Measurements from ENCODE around the gene LSM2.
A peak's percentile ranks its signal among the peaks of the same experiment; 100 is the strongest.
"Not testable (repeated sequence)": the region's sequence is repeated elsewhere in the genome, so short reads cannot be mapped to it uniquely, and the experiment has no call there.

The LSM2 gene

GRCh38 chr6:31831350-31832215 lies 24.8 kb upstream of the LSM2 start:
- TF ChIP-seq CTCF (conservative IDR thresholded peaks at IDR 0.05; ENCODE audit: low read depth, low read length): no peak
- no peak for DNase-seq (ENCODE audit: low read depth)
- peak overlapping the region; percentile 57 for H3K4me3 ChIP-seq (ENCODE audit: low read length)

- TF ChIP-seq CTCF (conservative IDR thresholded peaks at IDR 0.05; ENCODE audit: low read depth, low read length): no peak
- DNase-seq (ENCODE audit: low read depth): no peak
- H3K4me3 ChIP-seq (ENCODE audit: low read length): peak overlapping the region; percentile 57
Measured at GRCh38 chr6:31830886-31831335, 24.1 kb upstream of the LSM2 start.

GRCh38 chr6:31829633-31830283 lies 23.0 kb upstream of the LSM2 start:
- peak overlapping the region; percentile 57 for H3K4me3 ChIP-seq (ENCODE audit: low read length)
- TF ChIP-seq CTCF (conservative IDR thresholded peaks at IDR 0.05; ENCODE audit: low read depth, low read length): peak; percentile 31
- no peak for DNase-seq (ENCODE audit: low read depth)

GRCh38 chr6:31827286-31828079 lies 20.7 kb upstream of the LSM2 start, which contains the start of gene HSPA1B:
Gene HSPA1B, plus strand, starts transcription at chr6:31827738. Its CDS starts 213 bp downstream, at chr6:31827951.
- TF ChIP-seq CTCF (conservative IDR thresholded peaks at IDR 0.05; ENCODE audit: low read depth, low read length): no peak
- peak; percentile 99 for DNase-seq (ENCODE audit: low read depth)

GRCh38 chr6:31826793-31827285 lies 20.1 kb upstream of the LSM2 start:
- TF ChIP-seq CTCF (conservative IDR thresholded peaks at IDR 0.05; ENCODE audit: low read depth, low read length): no peak
- no peak for DNase-seq (ENCODE audit: low read depth)
- H3K4me3 ChIP-seq (ENCODE audit: low read length): peak overlapping the region; percentile 42

More at GRCh38 chr6:31827286-31828079, 20.7 kb upstream of the LSM2 start, which contains the start of gene HSPA1B:
- peak within 1 kb of the TSS; percentile 77 for H3K4me3 ChIP-seq (ENCODE audit: low read length)

GRCh38 chr6:31825553-31825952 lies 18.8 kb upstream of the LSM2 start:
- TF ChIP-seq CTCF (conservative IDR thresholded peaks at IDR 0.05; ENCODE audit: low read depth, low read length): no peak
- no peak overlapping the region for H3K4me3 ChIP-seq (ENCODE audit: low read length)

GRCh38 chr6:31823592-31824196 lies 16.9 kb upstream of the LSM2 start:
- DNase-seq (ENCODE audit: low read depth); H3K4me3 ChIP-seq (ENCODE audit: low read length): not testable (repeated sequence)

More at GRCh38 chr6:31825553-31825952, 18.8 kb upstream of the LSM2 start:
- DNase-seq (ENCODE audit: low read depth): no peak

All from retinal pigment epithelial cell (primary cell).